HepG2 (cell line): Measurements from ENCODE around the gene ZNF491. TPM values are rescaled to one million over a fixed set of nuclear protein-coding genes. Genes with fewer than 3 reads are reported as not detected.

Experiments
- CBX1 ChIP-seq: IDR thresholded peaks from one replicate; pipeline ENCODE4 v1.6.1; 2016; ENCODE audit warnings: antibody characterized with exemption, low read depth
- HMG20B ChIP-seq: conservative IDR thresholded peaks from 2 replicates; pipeline ENCODE4 v1.6.1; 2016; ENCODE audit warnings: missing genetic modification reagents, missing compliant biosample characterization
- KLF12 ChIP-seq: sonication (generic); formaldehyde crosslinking; IDR thresholded peaks from 2 replicates; pipeline ENCODE4 v1.4.0; 2020; ENCODE audit warnings: missing genetic modification reagents, borderline replicate concordance
- NFE2L1 ChIP-seq: sonication (generic); formaldehyde crosslinking; IDR thresholded peaks from 2 replicates; pipeline ENCODE4 v1.4.0; 2020; ENCODE audit warnings: missing genetic modification reagents, mild to moderate bottlenecking, borderline replicate concordance
- POLR2A ChIP-seq, 2 experiments: IDR thresholded peaks; 2 replicates each; pipeline ENCODE4 v1.6.1; 2011; ENCODE audit warnings: low read depth in 2 of 2, low read length in 2 of 2, mild to moderate bottlenecking in 1 of 2, moderate library complexity in 1 of 2; ENCODE audit not compliant: insufficient read depth in 1 of 2
- SPEN ChIP-seq: sonication (generic); formaldehyde crosslinking; IDR thresholded peaks from 2 replicates; pipeline ENCODE4 v1.5.1; 2020; ENCODE audit warnings: low read depth, mild to moderate bottlenecking, missing genetic modification reagents
- YEATS4 ChIP-seq: sonication (generic); formaldehyde crosslinking; IDR thresholded peaks from 2 replicates; pipeline ENCODE4 v1.4.0; 2020; ENCODE audit warnings: missing genetic modification reagents, borderline replicate concordance
- ZNF160 ChIP-seq: sonication (generic); formaldehyde crosslinking; IDR thresholded peaks from 2 replicates; pipeline ENCODE4 v1.8.0; 2022; ENCODE audit warnings: mild to moderate bottlenecking, inconsistent platforms, missing genetic modification reagents
- ZNF383 ChIP-seq: sonication (generic); formaldehyde crosslinking; IDR thresholded peaks from 2 replicates; pipeline ENCODE4 v1.4.0; 2020; ENCODE audit warnings: missing genetic modification reagents, mild to moderate bottlenecking, borderline replicate concordance
- ZNF572 ChIP-seq: sonication (generic); formaldehyde crosslinking; IDR thresholded peaks from 2 replicates; pipeline ENCODE4 v1.5.1; 2020; ENCODE audit warnings: mild to moderate bottlenecking, missing genetic modification reagents
- ZNF747 ChIP-seq: sonication (generic); formaldehyde crosslinking; IDR thresholded peaks from 2 replicates; pipeline ENCODE4 v1.8.1; 2023; ENCODE audit warnings: missing genetic modification reagents, mild to moderate bottlenecking, borderline replicate concordance
- ZNF841 ChIP-seq: sonication (generic); formaldehyde crosslinking; IDR thresholded peaks from 2 replicates; pipeline ENCODE4 v1.8.1; 2023; ENCODE audit warnings: missing genetic modification reagents, borderline replicate concordance
- polyA plus RNA-seq, 8 experiments: library from polyadenylated mRNA; depleted of rRNA in 3 of 8; stranded (reverse) in 7 of 8; unstranded in 1 of 8; fragments of >200 nt; fragmentation: Illumina TruSeq in 4 of 8; extraction: Trizol in 4 of 8; gene quantifications; 2 replicates each; pipeline versions ENCODE4 v1.2.1 to v1.2.3, GENCODE V29; 2011 to 2016; ENCODE audit warnings: low read depth in 4 of 8, missing spikeins in 1 of 8, mixed read lengths in 1 of 8; ENCODE audit not compliant: insufficient read depth in 1 of 8
- total RNA-seq, 5 experiments: library from RNA; depleted of rRNA; stranded (reverse); fragments of >200 nt; fragmentation: Illumina TruSeq; extraction: Trizol; gene quantifications; 2 replicates each; pipeline ENCODE4 v1.2.3, GENCODE V29; 2016; ENCODE audit warnings: low read depth in 1 of 5
- TF ChIP-seq, protein P1 (sequence below): sonication (generic); formaldehyde crosslinking; IDR thresholded peaks from 2 replicates; pipeline ENCODE4 v1.9.0; 2021; ENCODE audit warnings: missing genetic modification reagents, borderline replicate concordance
- TF ChIP-seq, protein P2 (sequence below): sonication (generic); formaldehyde crosslinking; IDR thresholded peaks from 2 replicates; pipeline ENCODE4 v1.8.0; 2022; ENCODE audit warnings: mild to moderate bottlenecking, missing genetic modification reagents; ENCODE audit not compliant: insufficient replicate concordance
- TF ChIP-seq, protein P3 (sequence below): sonication (generic); formaldehyde crosslinking; conservative IDR thresholded peaks from 2 replicates; pipeline ENCODE4 v1.4.0; 2020; ENCODE audit warnings: missing genetic modification reagents
- TF ChIP-seq, protein P4 (sequence below): IDR thresholded peaks from 2 replicates; pipeline ENCODE4 v1.4.0; 2020; ENCODE audit warnings: mild to moderate bottlenecking, missing genetic modification reagents
- TF ChIP-seq, protein P5 (sequence below): sonication (generic); formaldehyde crosslinking; IDR thresholded peaks from 2 replicates; pipeline ENCODE4 v1.4.0; 2020; ENCODE audit warnings: missing genetic modification reagents

Gene ZNF491
- total and polyA plus RNA-seq, 2 of the 13 experiments (the other 11 are each of a cell fraction or from before 2014, with no cell fraction given), result 0.57 to 2.2 TPM

DNA sequence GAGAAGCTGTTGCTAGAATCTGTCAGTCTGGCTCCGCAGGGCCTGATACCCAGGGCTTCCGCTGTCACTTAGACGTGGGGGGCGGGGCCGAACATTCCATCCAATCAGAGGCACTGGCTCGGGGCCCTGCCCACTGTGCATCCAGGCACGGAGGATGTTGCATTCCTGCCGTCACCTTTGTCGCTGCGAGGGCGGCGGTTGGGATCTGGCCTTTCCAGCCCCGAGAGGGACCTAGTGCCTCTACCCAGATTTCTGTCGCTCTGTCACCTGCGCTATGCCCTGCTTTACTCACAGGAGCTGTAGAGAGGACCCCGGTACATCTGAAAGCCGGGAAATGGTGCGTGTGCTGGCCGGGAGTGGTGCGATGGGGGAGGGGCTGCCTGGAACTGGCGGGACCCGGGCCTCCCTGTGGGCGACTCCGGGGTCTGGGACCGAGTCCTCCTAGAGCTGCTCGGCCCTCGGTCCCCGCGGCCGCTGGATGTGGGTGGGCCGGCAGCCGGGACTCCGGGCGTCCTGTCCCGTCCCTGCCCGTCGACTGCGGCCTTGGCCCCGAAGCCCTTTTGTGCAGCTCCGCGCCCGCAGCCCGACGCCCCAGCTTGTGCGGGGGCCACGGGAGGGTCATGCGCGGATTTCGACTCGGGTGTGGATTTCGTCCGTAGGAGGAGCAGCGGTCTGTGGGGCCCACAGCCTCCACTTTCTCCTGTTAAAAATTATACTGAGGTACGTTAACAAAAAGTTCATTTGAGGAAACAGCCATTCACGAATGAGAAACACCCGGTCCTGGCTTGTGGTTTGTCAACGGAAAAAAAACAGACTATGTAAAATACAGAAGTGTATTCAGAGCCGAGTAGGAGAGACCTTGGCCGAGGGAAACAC is 50.5 kb downstream of the ZNF491 start, which contains the start of gene ZNF439 (continued):
- TF ChIP-seq, protein P1, sequence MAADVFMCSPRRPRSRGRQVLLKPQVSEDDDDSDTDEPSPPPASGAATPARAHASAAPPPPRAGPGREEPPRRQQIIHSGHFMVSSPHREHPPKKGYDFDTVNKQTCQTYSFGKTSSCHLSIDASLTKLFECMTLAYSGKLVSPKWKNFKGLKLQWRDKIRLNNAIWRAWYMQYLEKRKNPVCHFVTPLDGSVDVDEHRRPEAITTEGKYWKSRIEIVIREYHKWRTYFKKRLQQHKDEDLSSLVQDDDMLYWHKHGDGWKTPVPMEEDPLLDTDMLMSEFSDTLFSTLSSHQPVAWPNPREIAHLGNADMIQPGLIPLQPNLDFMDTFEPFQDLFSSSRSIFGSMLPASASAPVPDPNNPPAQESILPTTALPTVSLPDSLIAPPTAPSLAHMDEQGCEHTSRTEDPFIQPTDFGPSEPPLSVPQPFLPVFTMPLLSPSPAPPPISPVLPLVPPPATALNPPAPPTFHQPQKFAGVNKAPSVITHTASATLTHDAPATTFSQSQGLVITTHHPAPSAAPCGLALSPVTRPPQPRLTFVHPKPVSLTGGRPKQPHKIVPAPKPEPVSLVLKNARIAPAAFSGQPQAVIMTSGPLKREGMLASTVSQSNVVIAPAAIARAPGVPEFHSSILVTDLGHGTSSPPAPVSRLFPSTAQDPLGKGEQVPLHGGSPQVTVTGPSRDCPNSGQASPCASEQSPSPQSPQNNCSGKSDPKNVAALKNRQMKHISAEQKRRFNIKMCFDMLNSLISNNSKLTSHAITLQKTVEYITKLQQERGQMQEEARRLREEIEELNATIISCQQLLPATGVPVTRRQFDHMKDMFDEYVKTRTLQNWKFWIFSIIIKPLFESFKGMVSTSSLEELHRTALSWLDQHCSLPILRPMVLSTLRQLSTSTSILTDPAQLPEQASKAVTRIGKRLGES, result no peak
- TF ChIP-seq KLF12 (CRISPR knock-in tag), result no peak
- no peak for TF ChIP-seq CBX1
- no peak for TF ChIP-seq ZNF160
- TF ChIP-seq YEATS4 (CRISPR knock-in tag), result peak; percentile 36; the same call in 1 of the 2 replicates
- 0 out of 2 replicates have a peak, but pooled peaks have one; percentile 28 for TF ChIP-seq ZNF747 (CRISPR knock-in tag)
- no peak for TF ChIP-seq ZNF383
- peak; percentile 66 for TF ChIP-seq SPEN (CRISPR knock-in tag)
- TF ChIP-seq ZNF572, result 0 out of 2 replicates have a peak, but pooled peaks have one; percentile 19
- TF ChIP-seq, protein P2, sequence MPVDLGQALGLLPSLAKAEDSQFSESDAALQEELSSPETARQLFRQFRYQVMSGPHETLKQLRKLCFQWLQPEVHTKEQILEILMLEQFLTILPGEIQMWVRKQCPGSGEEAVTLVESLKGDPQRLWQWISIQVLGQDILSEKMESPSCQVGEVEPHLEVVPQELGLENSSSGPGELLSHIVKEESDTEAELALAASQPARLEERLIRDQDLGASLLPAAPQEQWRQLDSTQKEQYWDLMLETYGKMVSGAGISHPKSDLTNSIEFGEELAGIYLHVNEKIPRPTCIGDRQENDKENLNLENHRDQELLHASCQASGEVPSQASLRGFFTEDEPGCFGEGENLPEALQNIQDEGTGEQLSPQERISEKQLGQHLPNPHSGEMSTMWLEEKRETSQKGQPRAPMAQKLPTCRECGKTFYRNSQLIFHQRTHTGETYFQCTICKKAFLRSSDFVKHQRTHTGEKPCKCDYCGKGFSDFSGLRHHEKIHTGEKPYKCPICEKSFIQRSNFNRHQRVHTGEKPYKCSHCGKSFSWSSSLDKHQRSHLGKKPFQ (CRISPR knock-in tag), result no peak
- TF ChIP-seq NFE2L1 (CRISPR knock-in tag), result no peak
- TF ChIP-seq, protein P3, sequence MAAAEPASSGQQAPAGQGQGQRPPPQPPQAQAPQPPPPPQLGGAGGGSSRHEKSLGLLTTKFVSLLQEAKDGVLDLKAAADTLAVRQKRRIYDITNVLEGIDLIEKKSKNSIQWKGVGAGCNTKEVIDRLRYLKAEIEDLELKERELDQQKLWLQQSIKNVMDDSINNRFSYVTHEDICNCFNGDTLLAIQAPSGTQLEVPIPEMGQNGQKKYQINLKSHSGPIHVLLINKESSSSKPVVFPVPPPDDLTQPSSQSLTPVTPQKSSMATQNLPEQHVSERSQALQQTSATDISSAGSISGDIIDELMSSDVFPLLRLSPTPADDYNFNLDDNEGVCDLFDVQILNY (CRISPR knock-in tag), result no peak
- no peak for TF ChIP-seq ZNF841 (CRISPR knock-in tag)
- TF ChIP-seq, protein P4, sequence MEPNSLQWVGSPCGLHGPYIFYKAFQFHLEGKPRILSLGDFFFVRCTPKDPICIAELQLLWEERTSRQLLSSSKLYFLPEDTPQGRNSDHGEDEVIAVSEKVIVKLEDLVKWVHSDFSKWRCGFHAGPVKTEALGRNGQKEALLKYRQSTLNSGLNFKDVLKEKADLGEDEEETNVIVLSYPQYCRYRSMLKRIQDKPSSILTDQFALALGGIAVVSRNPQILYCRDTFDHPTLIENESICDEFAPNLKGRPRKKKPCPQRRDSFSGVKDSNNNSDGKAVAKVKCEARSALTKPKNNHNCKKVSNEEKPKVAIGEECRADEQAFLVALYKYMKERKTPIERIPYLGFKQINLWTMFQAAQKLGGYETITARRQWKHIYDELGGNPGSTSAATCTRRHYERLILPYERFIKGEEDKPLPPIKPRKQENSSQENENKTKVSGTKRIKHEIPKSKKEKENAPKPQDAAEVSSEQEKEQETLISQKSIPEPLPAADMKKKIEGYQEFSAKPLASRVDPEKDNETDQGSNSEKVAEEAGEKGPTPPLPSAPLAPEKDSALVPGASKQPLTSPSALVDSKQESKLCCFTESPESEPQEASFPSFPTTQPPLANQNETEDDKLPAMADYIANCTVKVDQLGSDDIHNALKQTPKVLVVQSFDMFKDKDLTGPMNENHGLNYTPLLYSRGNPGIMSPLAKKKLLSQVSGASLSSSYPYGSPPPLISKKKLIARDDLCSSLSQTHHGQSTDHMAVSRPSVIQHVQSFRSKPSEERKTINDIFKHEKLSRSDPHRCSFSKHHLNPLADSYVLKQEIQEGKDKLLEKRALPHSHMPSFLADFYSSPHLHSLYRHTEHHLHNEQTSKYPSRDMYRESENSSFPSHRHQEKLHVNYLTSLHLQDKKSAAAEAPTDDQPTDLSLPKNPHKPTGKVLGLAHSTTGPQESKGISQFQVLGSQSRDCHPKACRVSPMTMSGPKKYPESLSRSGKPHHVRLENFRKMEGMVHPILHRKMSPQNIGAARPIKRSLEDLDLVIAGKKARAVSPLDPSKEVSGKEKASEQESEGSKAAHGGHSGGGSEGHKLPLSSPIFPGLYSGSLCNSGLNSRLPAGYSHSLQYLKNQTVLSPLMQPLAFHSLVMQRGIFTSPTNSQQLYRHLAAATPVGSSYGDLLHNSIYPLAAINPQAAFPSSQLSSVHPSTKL, result no peak; the same call in 1 of the 2 replicates
- TF ChIP-seq, protein P5, sequence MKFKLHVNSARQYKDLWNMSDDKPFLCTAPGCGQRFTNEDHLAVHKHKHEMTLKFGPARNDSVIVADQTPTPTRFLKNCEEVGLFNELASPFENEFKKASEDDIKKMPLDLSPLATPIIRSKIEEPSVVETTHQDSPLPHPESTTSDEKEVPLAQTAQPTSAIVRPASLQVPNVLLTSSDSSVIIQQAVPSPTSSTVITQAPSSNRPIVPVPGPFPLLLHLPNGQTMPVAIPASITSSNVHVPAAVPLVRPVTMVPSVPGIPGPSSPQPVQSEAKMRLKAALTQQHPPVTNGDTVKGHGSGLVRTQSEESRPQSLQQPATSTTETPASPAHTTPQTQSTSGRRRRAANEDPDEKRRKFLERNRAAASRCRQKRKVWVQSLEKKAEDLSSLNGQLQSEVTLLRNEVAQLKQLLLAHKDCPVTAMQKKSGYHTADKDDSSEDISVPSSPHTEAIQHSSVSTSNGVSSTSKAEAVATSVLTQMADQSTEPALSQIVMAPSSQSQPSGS (CRISPR knock-in tag), result no peak; the same call in 1 of the 2 replicates
- peak; percentile 35 to 67; a peak in 3 of 4 replicates for TF ChIP-seq POLR2A (IDR thresholded peaks at IDR 0.05; ENCODE audit: insufficient read depth in 1 of 2, low read depth in 2 of 2, low read length in 2 of 2)
- no peak for TF ChIP-seq HMG20B (CRISPR knock-in tag)
